GM12878 (cell line): ENCODE measurements around the gene LAMA2. TPM values are rescaled to one million over a fixed set of nuclear protein-coding genes. Genes with fewer than 3 reads are reported as not detected.

ENCODE experiments used
- CEBPZ ChIP-seq: fragments of 150-350 bp; IDR thresholded peaks from 2 replicates; pipeline ENCODE4 v1.6.1; 2016; ENCODE audit warnings: low read depth, low read length
- CUX1 ChIP-seq: IDR thresholded peaks from 2 replicates; pipeline ENCODE4 v1.6.1; 2012; ENCODE audit warnings: improper control_type of control experiment, low read depth, low read length; ENCODE audit not compliant: insufficient replicate concordance
- E2F4 ChIP-seq: IDR thresholded peaks from 2 replicates; pipeline ENCODE4 v1.6.1; 2012; ENCODE audit warnings: low read depth, low read length, improper control_type of control experiment
- IKZF2 ChIP-seq, 2 experiments: fragments of 450-650 bp; IDR thresholded peaks; 2 replicates each; pipeline ENCODE4 v1.6.1; 2017; ENCODE audit warnings: mild to moderate bottlenecking in 2 of 2, moderate library complexity in 2 of 2
- IRF4 ChIP-seq: IDR thresholded peaks from 2 replicates; pipeline ENCODE4 v1.6.1; 2011; ENCODE audit warnings: low read depth, low read length
- POLR2A ChIP-seq: IDR thresholded peaks from 2 replicates; pipeline ENCODE4 v1.6.1; 2011; ENCODE audit warnings: low read depth, mild to moderate bottlenecking, low read length
- SMAD5 ChIP-seq: IDR thresholded peaks from 2 replicates; pipeline ENCODE4 v1.6.1; 2016; ENCODE audit warnings: antibody characterized with exemption, low read depth
- USF2 ChIP-seq: IDR thresholded peaks from 2 replicates; pipeline ENCODE4 v1.6.1; 2011; ENCODE audit warnings: low read depth, low read length, improper control_type of control experiment, borderline replicate concordance
- polyA plus RNA-seq, 11 experiments: library from polyadenylated mRNA; depleted of rRNA in 4 of 11; unstranded in 6 of 11; stranded (reverse) in 5 of 11; fragments of >200 nt; fragmentation: Nextera tagmentation in 4 of 11; fragmentation: Illumina TruSeq in 1 of 11; extraction: Ambion mirVana in 4 of 11; extraction: Trizol in 1 of 11; gene quantifications; 1 replicate in 1 of 11; 2 replicates in 10 of 11; pipeline versions ENCODE4 v1.2.1 to v1.2.3, GENCODE V29; 2011 to 2016; ENCODE audit warnings: inconsistent platforms in 2 of 11, missing spikeins in 2 of 11, low read depth in 1 of 11
- total RNA-seq, 4 experiments: library from RNA; depleted of rRNA in 3 of 4; stranded (reverse); fragments of >200 nt in 3 of 4; fragmentation: Illumina TruSeq in 1 of 4; extraction: Trizol in 1 of 4; gene quantifications; 2 replicates each; pipeline versions ENCODE4 v1.2.1 to v1.2.3, GENCODE V29; 2013 to 2021

Gene LAMA2
- total and polyA plus RNA-seq, 10 of the 15 experiments (the other 5 are each of a cell fraction or from before 2014, with no cell fraction given) = 0.04 to 2.0 (median 0.37) TPM; not detected in 1

GRCh38 chr6:129243377-129243776 lies 360.4 kb downstream of the LAMA2 start (continued):
- TF ChIP-seq E2F4 = no peak
- TF ChIP-seq IKZF2 (IDR thresholded peaks at IDR 0.05) = no peak
- no peak for TF ChIP-seq SMAD5
- no peak for TF ChIP-seq CEBPZ
- no peak for TF ChIP-seq IRF4
- TF ChIP-seq POLR2A = no peak
- no peak for TF ChIP-seq CUX1
- TF ChIP-seq USF2 = no peak
- TF ChIP-seq, all 136 proteins: peak for 0
